PC-3 (cell line): ENCODE results near the gene FLT1. TPM values are rescaled to one million over a fixed set of nuclear protein-coding genes. Genes with fewer than 3 reads are reported as not detected.

ENCODE experiments used
- ATAC-seq: fragments of 200-7000 bp; cut with Tn5 transposase; 2 replicates; pipeline ENCODE4 v1.9.1; 2020; ENCODE audit warnings: mild to moderate bottlenecking, moderate library complexity
- BruUV-seq: library from RNA; stranded (reverse); fragments of 400-500 nt; replicated peaks from 2 replicates; lab custom pipeline; 2021; lab: Mats Ljungman, UMichigan
- CTCF ChIA-PET: fragments of 300-600 bp; sonication (Branson Sonifier 250); formaldehyde crosslinking; loops from one replicate; lab custom pipeline; 2022; ENCODE audit warnings: antibody characterized with exemption; lab: Charles Lee
- POLR2A ChIA-PET: fragments of 300-600 bp; sonication (Branson Sonifier 250); formaldehyde crosslinking; loops from one replicate; lab custom pipeline; 2022; ENCODE audit warnings: antibody characterized with exemption; ENCODE audit not compliant: unreplicated experiment; lab: Charles Lee
- DNase-seq: peaks from one replicate; pipeline ENCODE4 v3.0.0-alpha.2; 2015
- H2AFZ ChIP-seq: fragments of 300-600 bp; sonication (generic); 2 replicates; pipeline ENCODE4 v1.6.0; 2016; ENCODE audit warnings: antibody characterized with exemption, low read length
- H3F3A ChIP-seq: fragments of 300-600 bp; sonication (generic); one replicate; pipeline ENCODE4 v1.6.0; 2017; ENCODE audit warnings: antibody characterized with exemption, low read length, control low read depth, mild to moderate bottlenecking; ENCODE audit not compliant: unreplicated experiment
- H3K27ac ChIP-seq: fragments of 300-600 bp; sonication (generic); 2 replicates; pipeline ENCODE4 v1.5.1; 2016; ENCODE audit warnings: mild to moderate bottlenecking, low read length
- H3K27me3 ChIP-seq: fragments of 300-600 bp; sonication (generic); 2 replicates; pipeline ENCODE4 v1.6.1; 2016; ENCODE audit warnings: low read length, mixed read lengths
- H3K36me3 ChIP-seq: fragments of 300-600 bp; sonication (generic); 2 replicates; pipeline ENCODE4 v1.6.1; 2016; ENCODE audit warnings: low read depth, mixed run types, low read length, mixed read lengths
- H3K4me1 ChIP-seq: fragments of 300-600 bp; sonication (generic); 2 replicates; pipeline ENCODE4 v1.5.1; 2016; ENCODE audit warnings: low read length; ENCODE audit not compliant: insufficient read depth
- H3K4me2 ChIP-seq: fragments of 300-600 bp; sonication (generic); 2 replicates; pipeline ENCODE4 v1.6.0; 2016; ENCODE audit warnings: low read length
- H3K4me3 ChIP-seq: fragments of 300-600 bp; sonication (generic); 2 replicates; pipeline ENCODE4 v1.5.1; 2016; ENCODE audit warnings: mild to moderate bottlenecking, low read length, mixed read lengths
- H3K79me2 ChIP-seq: fragments of 300-600 bp; sonication (generic); 2 replicates; pipeline ENCODE4 v1.6.1; 2017; ENCODE audit warnings: low read length, mixed read lengths
- H3K9ac ChIP-seq: fragments of 300-600 bp; sonication (generic); 2 replicates; pipeline ENCODE4 v1.6.0; 2016; ENCODE audit warnings: mild to moderate bottlenecking, low read length
- H3K9me2 ChIP-seq: fragments of 300-600 bp; sonication (generic); replicated peaks from 2 replicates; pipeline ENCODE4 v1.6.1; 2016; ENCODE audit warnings: mixed run types, low read length, mixed read lengths
- H3K9me3 ChIP-seq: fragments of 300-600 bp; sonication (generic); 2 replicates; pipeline ENCODE4 v1.6.1; 2016; ENCODE audit warnings: low read length, mixed read lengths
- H4K20me1 ChIP-seq: fragments of 300-600 bp; sonication (generic); 2 replicates; pipeline ENCODE4 v1.6.1; 2016; ENCODE audit warnings: low read length, mixed read lengths
- EZH2 ChIP-seq: fragments of 300-600 bp; sonication (generic); IDR thresholded peaks from one replicate; pipeline ENCODE4 v1.6.1; 2017; ENCODE audit warnings: antibody characterized with exemption, mild to moderate bottlenecking, low read length; ENCODE audit not compliant: unreplicated experiment
- EZH2phosphoT487 ChIP-seq: fragments of 300-600 bp; sonication (generic); IDR thresholded peaks from 2 replicates; pipeline ENCODE4 v1.6.1; 2018; ENCODE audit warnings: mild to moderate bottlenecking, antibody characterized with exemption, low read length, borderline replicate concordance
- intact Hi-C: fragments of 100-400 bp; cut with micrococcal nuclease; formaldehyde crosslinking; loops from 2 replicates; pipeline ENCODE4 v1.9.0; 2023
- total RNA-seq: library from RNA; depleted of rRNA; stranded (reverse); fragments of >200 nt; gene quantifications from 2 replicates; pipeline ENCODE4 v1.2.3, GENCODE V29; 2014
- TF ChIP-seq, protein P1 (sequence below): fragments of 300-600 bp; sonication (generic); conservative IDR thresholded peaks from 2 replicates; pipeline ENCODE4 v1.5.1; 2017; ENCODE audit warnings: antibody characterized with exemption, low read depth, mild to moderate bottlenecking, low read length

Gene FLT1
- total RNA-seq, 1 experiment from 2014 or later = 1.2 TPM

- H3K9me2 ChIP-seq = no peaks in the 10 kb centered on the region
- intact Hi-C loops = no loop called here
- no peak overlapping the region for H2AFZ ChIP-seq
- no peaks in the 10 kb centered on the region for H3K79me2 ChIP-seq
- no peaks in the 10 kb centered on the region for H3F3A ChIP-seq
- H3K4me2 ChIP-seq = no peak overlapping the region
- ChIA-PET POLR2A (no interaction called here), CTCF (no interaction called here)
- no TSS peak for BruUV-seq
- H3K9ac ChIP-seq = no peak overlapping the region
- no peaks in the 10 kb centered on the region for H3K9me3 ChIP-seq
- TF ChIP-seq EZH2 (no peak), EZH2phosphoT487 (no peak)
- TF ChIP-seq, protein P1, sequence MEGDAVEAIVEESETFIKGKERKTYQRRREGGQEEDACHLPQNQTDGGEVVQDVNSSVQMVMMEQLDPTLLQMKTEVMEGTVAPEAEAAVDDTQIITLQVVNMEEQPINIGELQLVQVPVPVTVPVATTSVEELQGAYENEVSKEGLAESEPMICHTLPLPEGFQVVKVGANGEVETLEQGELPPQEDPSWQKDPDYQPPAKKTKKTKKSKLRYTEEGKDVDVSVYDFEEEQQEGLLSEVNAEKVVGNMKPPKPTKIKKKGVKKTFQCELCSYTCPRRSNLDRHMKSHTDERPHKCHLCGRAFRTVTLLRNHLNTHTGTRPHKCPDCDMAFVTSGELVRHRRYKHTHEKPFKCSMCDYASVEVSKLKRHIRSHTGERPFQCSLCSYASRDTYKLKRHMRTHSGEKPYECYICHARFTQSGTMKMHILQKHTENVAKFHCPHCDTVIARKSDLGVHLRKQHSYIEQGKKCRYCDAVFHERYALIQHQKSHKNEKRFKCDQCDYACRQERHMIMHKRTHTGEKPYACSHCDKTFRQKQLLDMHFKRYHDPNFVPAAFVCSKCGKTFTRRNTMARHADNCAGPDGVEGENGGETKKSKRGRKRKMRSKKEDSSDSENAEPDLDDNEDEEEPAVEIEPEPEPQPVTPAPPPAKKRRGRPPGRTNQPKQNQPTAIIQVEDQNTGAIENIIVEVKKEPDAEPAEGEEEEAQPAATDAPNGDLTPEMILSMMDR = no peak
- no peak for DNase-seq
- H3K27ac ChIP-seq = no peak overlapping the region
- no peak overlapping the region for H3K4me3 ChIP-seq
- no peaks in the 10 kb centered on the region; the same call in 1 of the 2 replicates for H3K27me3 ChIP-seq
- H3K4me1 ChIP-seq = peaks cover 6% of the 10 kb centered on the region
- H4K20me1 ChIP-seq = no peaks in the 10 kb centered on the region
- no peak for ATAC-seq
- no peaks in the 10 kb centered on the region for H3K36me3 ChIP-seq
These were observed 167.3 kb downstream of the FLT1 start for GRCh38 chr13:28327373-28328270.

- no peaks in the 10 kb centered on the region for H3K27me3 ChIP-seq
- no peak overlapping the region for H3K4me3 ChIP-seq
- no peaks in the 10 kb centered on the region for H3K36me3 ChIP-seq
- H3K79me2 ChIP-seq = no peaks in the 10 kb centered on the region
- BruUV-seq = no TSS peak
- intact Hi-C loops = no loop called here
- TF ChIP-seq EZH2 (no peak), EZH2phosphoT487 (no peak)
- TF ChIP-seq, protein P1 = no peak
- no peaks in the 10 kb centered on the region for H4K20me1 ChIP-seq
- no peak overlapping the region for H3K9ac ChIP-seq
- no peak overlapping the region for H3K27ac ChIP-seq
- ATAC-seq = no peak
- H3F3A ChIP-seq = no peaks in the 10 kb centered on the region
- no peak overlapping the region for H2AFZ ChIP-seq
- H3K9me3 ChIP-seq = no peaks in the 10 kb centered on the region
- ChIA-PET CTCF (no interaction called here), POLR2A (no interaction called here)
- no peak overlapping the region for H3K4me2 ChIP-seq
- H3K4me1 ChIP-seq = peaks cover 22% of the 10 kb centered on the region
- H3K9me2 ChIP-seq = no peaks in the 10 kb centered on the region
- no peak for DNase-seq
These were observed 168.9 kb downstream of the FLT1 start for GRCh38 chr13:28326056-28326455.

GRCh38 chr13:28325022-28325421 is 169.9 kb downstream of the FLT1 start:
- Histone ChIP-seq H4K20me1 (no peaks in the 10 kb centered on the region), H3F3A (no peaks in the 10 kb centered on the region), H3K27me3 (no peaks in the 10 kb centered on the region), H3K9me3 (no peaks in the 10 kb centered on the region), H3K36me3 (no peaks in the 10 kb centered on the region), H3K4me3 (no peak overlapping the region), H3K9me2 (no peaks in the 10 kb centered on the region), H3K79me2 (no peaks in the 10 kb centered on the region), H3K4me1 (peaks cover 23% of the 10 kb centered on the region), H3K27ac (no peak overlapping the region), H3K4me2 (no peak overlapping the region), H2AFZ (no peak overlapping the region), H3K9ac (no peak overlapping the region)
- ATAC-seq (no peak), DNase-seq (no peak)
- TF ChIP-seq EZH2 = no peak
- POLR2A ChIA-PET = no interaction called here
- CTCF ChIA-PET = no interaction called here
- no TSS peak for BruUV-seq
- intact Hi-C loops = no loop called here
